ENCODE results near the gene PSMB8.
"Not testable (repeated sequence)": the region's sequence is repeated elsewhere in the genome, so short reads cannot be mapped to it uniquely, and the experiment has no call there.

PSMB8 gene

GRCh38 chr6:32843979-32844838 lies at the start of gene PSMB8:
Gene PSMB8, minus strand, starts transcription at chr6:32844047. Its CDS starts 51 bp downstream, at chr6:32843996.
- peak; percentile 97 for DNase-seq

- DNase-seq, result no peak
Observed at GRCh38 chr6:32890831-32891230, 47.0 kb upstream of the PSMB8 start.

GRCh38 chr6:32889533-32889932 lies 45.7 kb upstream of the PSMB8 start:
- DNase-seq, result no peak

- no peak for DNase-seq
Observed at GRCh38 chr6:32888576-32888975, 44.7 kb upstream of the PSMB8 start.

DNA sequence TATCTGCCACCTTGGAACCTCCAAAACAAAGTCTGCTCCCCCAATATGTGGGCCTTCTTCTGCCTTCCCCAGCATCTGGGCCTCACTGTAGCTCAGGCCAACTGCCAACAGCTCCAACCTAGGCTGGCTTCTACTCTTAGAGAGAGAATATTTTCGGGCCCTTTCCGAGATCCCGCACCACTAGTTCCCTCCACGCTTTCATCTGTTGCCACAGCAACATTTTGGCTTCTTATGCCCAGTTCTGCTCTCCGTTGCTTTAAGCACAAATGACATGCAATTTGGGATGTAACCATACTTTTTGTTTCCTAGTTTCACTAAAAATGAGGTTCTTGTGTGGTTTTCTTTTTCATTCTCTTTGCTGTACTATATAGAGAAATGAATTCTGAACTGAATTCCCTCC lies 43.8 kb upstream of the PSMB8 start:
- DNase-seq, result no peak

DNA sequence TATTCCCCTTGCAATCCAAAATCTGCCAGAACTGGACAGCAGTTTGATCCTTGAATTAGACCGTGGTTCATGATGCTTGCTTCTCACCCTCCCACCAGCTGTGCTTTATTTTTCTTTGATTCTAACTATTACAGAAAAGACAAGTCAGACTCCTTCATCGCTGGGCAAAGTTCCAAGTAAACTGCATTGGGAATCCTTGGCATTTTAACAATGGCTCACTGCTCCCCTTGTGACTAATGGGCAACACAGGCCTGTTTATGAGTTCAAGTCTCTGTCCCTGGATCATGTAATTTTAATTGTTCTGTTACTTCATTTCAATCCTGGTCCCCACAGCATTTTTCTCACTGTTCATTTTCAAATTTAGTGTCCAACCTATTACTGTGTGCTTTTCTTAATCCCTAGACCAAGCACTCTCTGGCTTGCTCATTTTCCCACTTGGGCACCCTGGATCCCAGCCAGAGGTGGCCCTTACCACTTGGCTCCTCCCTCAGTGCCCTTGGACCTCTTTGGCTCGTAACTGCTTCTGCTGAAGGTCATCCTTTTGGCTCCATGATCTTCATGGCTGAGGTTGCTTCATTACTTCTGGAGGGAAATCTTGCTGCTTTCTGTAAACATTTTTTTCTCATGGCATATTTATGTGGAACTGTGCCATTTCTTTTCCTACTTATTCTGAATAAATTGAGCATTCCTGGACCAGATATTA lies 43.0 kb upstream of the PSMB8 start:
- DNase-seq, result no peak

DNA sequence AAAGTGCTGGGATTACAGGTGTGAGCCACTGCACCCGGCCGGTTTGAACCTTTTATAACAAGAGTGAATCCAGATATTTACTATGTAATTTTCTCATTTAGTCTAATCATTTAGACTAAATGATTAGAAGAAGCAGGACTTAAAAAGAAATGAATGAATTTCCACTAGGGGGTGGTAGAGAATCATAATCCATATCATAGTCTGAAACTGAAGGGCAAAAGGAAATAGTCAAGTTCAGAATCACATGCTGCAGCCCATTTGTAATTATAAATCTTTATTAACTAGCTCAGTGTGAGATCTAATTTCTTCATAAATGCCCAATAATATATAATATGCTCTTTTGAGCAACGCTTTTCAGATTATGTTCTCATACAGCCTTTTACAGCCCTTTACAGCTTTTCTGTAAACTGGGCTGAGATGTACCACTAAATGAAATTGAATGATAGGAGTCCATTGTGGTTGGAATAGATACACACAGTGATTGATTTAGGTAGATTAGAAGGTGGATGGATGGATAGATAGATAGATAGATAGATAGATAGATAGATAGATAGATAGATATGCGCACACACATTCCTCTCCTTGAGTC lies 41.9 kb upstream of the PSMB8 start:
- no peak for DNase-seq

DNA sequence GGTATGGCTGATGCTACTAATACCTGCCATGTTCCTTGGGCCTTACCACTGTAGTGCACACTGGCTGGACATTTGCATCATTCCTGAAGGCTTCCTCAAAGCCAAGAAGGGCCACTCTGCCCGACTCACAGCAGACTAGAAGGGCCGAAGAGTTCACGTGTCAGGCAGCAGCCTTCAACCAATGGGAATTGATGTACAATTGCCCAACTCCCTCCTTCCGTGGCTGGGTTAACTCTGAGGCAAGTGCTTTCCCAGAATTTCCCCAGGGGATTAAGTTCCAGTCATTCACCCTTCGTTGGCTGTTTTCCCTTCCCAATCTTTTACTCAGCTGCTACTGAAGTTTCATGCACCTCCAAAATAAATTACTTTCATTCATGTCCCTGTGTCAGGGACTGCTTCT lies 39.9 kb upstream of the PSMB8 start:
- DNase-seq, result no peak

DNA sequence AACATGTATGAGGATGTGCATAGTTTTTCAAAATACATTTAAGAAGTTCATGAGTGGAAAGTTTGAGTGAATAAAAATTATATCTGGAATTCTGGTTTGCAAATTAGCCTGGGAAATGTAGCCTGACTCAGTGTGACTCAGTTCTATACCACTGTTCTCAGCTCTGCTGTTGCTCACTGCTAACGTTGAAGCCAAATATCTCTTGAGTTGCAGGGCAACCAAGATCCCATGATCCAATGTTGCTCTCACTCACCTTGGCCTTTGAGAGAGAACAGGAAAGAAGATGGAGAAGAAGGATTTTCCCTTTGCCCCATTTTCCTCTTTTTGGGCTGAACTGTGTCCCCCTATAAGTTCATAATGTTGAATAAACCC lies 39.0 kb upstream of the PSMB8 start:
- DNase-seq, result no peak

DNA sequence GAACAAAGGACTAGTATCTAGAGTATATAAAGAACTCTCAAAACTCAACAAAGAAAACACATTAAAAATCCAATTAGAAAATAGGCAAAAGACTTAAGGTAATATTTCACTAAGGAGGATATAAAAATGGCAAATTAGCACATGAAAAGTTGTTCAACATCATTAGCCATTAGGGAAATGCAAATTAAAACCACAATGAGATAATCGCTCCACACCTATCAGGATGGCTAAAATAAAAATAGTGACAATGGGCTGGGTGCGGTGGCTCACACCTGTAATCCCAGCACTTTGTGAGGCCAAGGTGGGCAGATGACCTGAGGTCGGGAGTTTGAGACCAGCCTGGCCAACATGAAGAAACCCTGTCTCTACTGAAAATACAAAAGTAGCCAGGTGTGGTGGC lies 37.1 kb upstream of the PSMB8 start:
- not testable (repeated sequence) for DNase-seq

DNA sequence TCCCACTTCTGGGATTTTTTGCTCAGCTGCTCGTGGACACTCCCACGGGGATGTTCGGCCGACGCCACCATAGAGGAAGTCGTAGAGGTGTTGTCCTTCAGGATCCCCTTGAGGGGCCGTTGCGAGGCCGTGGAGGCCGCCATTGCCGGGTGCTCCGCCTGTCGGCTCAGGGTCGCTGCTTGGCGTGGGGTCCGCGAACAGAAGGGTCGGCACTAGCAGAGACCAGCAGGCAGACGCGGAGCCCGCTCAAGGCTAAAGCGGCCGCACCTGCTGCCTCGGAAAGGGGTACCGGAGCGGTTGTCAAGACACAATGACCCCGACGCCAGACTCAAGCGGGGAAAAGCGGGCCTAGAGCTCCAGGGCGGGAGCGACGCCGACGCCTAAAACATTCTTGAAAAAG lies 35.8 kb upstream of the PSMB8 start:
- no peak for DNase-seq

DNA sequence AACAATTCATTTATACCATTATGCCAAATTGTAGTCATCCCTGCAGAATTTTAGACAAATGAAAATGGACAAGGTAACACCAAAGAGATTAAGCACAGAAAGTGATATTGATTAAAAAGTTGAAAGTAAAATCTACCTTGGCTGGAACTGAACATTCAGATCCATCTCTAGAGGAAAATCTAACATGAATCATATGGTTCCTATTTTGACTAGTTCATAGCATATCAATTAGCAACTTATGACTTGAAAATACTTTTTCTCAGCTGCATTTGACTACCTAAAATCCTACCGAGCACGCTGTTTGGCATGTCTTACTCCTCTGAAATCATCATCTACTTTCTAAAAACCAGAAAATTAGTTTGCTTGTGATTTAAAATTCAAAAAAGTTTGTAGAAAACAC lies 32.8 kb upstream of the PSMB8 start:
- DNase-seq, result no peak

DNA sequence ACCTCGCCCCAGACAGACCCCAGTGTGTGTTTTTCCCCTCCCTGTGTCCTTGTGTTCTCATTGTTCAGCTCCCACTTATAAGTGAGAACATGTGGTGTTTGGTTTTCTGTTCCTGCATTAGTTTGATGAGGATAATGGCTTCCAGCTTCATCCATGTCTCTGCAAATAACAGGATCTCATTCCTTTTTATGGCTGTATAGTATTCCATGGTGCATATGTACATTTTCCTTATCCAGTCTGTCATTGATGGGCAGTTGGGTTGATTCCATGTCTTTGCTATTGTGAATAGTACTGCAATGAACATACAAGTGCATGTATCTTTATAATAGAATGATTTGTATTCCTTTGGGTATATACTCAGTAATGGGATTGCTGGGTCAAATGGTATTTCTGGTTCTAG lies 30.1 kb upstream of the PSMB8 start:
- not testable (repeated sequence) for DNase-seq

DNA sequence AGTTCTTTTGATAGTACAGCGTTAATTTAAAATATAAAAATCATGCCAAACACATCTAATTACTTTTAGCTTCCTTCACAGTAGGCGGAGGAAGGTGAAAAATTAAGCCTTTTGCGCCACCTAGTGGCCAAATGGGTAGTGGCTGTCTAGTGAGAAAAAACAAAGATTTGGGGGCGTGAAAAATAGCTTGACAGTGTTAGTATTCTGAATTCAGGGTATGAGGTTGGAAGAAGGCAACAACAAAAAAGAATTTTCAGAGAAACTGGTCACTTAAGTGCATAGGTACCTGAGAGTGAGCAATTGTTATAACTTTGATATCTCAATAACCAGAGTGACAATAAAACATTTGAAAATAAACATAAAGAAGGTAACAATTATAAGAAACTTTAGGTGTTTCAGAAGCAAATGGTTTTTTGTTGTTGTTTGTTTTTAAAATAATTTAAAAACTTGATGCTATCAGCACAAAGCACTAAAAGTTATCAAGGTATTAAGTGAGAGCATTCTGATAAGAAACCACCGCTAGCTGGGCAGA lies 24.5 kb upstream of the PSMB8 start:
- peak; percentile 80 for DNase-seq

DNA sequence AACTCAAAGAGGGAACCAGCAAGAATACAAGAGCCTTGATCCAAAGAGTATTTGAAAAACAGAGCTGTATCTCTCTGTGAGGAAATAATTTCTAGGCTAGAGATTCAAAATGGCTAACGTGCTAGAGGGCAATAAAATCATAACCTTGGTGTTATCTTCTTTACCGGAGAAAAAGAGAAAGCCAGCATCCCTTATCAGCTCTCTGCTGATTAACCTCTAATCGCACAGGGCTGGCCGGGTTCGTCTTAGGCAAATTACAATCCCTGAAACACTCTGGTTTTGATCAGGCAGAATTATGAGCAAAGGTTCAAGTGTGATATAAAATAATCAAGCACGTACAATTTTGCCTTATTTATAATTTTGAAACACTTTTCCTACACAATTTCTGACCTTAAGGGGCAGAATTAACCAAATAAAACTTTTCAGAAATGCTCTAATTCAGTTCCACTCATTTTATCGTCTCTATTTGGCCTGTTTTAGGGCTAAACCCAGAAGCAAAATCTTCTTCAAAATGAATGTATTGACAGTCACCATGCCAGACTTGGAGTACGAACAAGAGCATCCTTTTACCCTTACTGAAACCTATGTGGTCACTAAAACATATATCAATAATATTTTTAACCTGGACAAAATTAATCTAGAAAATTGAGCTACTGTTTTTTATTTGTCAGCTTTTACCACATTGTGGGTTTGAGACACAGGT lies 23.9 kb upstream of the PSMB8 start:
- no peak for DNase-seq

- DNase-seq, result no peak
Observed at GRCh38 chr6:32867022-32867477, 23.2 kb upstream of the PSMB8 start.

DNA sequence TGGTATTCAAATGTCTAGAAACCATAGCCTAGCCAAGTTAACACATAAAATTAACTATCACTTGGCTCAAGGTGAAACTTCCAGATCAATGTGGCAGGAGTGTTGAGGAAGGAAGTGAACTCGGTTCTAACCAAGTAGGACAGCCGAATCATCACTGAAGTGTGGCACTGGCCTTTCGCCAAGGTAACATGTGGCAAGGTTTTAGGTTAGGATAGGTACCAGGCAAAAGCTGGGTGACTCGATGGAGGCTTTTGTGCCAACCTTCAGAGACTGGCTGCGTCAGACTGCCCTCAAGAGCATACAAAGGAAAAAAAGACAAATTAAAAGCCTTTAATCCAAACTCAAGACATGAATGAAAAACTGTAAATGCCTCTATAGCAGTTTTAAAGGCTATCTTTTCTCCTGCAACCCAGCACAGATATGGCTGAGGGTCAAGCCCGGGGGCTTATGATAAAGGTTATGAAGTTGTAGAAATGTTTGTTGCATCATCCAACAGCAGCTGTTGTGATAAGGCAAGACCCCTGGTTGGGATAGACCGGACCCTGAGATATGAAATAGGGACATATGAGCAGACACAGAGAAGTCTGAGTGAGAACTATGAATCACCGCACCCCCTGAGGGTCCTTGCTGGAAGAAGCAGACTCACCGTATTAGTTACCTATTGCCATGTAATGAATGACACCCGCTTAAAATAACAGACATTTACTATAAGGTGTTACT lies 22.0 kb upstream of the PSMB8 start:
- DNase-seq, result no peak

DNA sequence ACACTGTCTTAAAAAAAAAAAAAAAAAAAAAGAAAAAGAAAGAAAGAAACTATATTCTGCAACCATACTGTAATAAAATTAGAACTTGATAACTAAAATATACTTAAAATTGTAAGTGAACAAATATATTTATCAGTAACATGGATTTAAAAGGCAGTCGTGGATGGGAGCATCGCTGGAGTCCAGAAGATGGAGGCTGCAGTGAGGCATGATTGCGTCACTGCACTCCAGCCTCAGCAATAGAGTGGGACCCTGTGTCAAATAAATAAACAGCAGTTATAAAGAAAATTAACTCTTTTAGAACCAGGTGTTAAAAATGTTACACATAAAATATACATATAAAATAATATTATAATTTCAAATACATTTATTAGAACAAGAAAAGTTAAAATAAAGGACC lies 18.9 kb upstream of the PSMB8 start:
- no peak for DNase-seq

DNA sequence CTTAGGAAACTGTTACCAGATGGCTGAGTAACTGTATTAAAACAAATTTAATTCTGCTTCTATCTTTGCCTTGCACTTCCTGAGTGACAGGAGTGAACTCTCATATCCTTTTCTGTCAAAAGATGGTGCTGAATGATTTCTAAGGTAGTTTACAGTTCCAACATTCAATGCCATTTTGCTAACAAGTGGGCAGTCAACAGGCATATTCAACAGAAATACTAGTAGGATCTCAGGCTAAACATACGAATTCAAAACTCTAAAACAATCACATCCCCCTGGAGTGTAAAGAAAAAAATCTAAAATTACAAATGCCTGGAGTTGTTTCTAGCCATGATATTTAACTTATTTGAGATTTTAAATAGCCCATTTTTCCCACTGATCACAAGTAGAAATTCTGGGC lies 16.8 kb upstream of the PSMB8 start:
- DNase-seq, result no peak

DNA sequence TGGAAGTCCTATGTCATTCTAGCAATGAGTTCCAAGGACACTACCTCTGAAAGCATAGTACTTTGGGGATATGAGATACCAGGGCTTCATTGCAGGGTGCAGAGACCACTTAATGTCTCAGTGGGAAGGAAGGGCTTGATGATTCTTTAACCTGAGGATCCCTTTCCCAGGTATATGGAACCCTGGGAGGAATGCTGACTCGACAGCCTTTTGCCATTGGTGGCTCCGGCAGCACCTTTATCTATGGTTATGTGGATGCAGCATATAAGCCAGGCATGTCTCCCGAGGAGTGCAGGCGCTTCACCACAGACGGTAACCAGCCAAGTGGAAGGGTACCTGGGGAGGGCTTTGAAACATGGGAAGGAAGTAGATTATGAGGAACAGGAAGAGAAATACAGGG lies 14.3 kb upstream of the PSMB8 start:
- no peak for DNase-seq

DNA sequence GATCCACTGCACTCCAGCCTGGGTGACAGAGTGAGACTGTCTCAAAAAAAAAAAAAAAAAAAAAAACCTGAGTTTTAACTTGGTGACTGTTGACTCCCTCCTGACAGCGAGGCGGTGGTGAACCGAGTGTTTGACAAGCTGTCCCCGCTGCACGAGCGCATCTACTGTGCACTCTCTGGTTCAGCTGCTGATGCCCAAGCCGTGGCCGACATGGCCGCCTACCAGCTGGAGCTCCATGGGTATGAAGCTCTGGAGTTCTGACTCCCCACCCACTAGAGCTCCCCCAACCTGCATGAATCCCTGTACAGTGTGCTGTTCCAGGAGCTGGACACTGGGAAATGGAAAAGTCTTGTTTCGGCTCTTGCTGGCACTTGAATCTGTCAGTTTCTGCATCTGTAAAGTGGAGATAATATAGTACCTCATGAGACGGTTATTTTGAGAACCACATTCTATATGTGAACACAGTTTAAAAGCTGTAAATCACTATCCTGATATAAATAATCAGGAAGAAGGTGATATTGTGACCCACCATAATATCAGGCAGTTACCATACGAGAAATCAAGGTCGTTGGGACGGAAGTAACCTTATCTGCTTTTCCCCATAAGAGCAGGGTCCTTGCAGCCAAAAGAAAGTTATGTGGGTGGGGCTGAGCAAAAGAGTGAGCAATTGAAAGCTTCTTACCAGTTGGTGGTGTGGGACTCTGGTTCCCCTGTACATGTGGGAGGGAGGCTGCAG lies 13.5 kb upstream of the PSMB8 start:
- no peak for DNase-seq
